Mammary epithelial cell (primary cell): ENCODE measurements around the gene RNF145.

Experiments used
- EZH2 ChIP-seq: IDR thresholded peaks from 2 replicates; pipeline ENCODE4 v1.6.1; 2012; ENCODE audit warnings: low read length, inconsistent platforms, borderline replicate concordance
- TF ChIP-seq, protein P1 (sequence below), 2 donors: IDR thresholded peaks in 1 of 2; conservative IDR thresholded peaks in 1 of 2; 2 replicates each; pipeline ENCODE4 v1.5.1; 2011 to 2012; ENCODE audit warnings: inconsistent platforms in 2 of 2, low read length in 2 of 2, mild to moderate bottlenecking in 2 of 2, control low read depth in 1 of 2, low read depth in 1 of 2; ENCODE audit not compliant: insufficient read depth in 1 of 2; ENCODE audit errors: extremely low read depth in 1 of 2

DNA sequence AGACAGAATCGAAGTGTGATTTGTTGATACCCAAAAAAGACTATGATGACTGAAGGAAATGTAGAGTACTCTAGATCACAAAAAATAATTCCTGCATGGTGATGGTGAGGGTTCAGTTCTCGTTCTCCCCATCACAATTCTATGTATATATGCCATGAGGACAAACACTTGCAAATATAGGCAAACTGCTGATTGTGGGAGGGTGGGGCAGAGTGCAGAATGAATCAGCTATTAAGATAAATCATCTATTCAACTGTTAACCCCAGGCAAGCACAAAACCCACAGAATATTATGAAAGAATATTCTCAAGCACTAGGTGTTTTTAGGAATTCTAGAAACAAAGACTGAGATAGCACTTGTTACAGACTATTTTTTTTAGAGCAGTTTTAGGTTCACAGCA lies 39.8 kb upstream of the RNF145 start:
- TF ChIP-seq, protein P1, sequence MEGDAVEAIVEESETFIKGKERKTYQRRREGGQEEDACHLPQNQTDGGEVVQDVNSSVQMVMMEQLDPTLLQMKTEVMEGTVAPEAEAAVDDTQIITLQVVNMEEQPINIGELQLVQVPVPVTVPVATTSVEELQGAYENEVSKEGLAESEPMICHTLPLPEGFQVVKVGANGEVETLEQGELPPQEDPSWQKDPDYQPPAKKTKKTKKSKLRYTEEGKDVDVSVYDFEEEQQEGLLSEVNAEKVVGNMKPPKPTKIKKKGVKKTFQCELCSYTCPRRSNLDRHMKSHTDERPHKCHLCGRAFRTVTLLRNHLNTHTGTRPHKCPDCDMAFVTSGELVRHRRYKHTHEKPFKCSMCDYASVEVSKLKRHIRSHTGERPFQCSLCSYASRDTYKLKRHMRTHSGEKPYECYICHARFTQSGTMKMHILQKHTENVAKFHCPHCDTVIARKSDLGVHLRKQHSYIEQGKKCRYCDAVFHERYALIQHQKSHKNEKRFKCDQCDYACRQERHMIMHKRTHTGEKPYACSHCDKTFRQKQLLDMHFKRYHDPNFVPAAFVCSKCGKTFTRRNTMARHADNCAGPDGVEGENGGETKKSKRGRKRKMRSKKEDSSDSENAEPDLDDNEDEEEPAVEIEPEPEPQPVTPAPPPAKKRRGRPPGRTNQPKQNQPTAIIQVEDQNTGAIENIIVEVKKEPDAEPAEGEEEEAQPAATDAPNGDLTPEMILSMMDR (conservative IDR thresholded peaks at IDR 0.05 in 1 of 2, IDR thresholded peaks at IDR 0.05 in 1 of 2; ENCODE audit: extremely low read depth in 1 of 2, insufficient read depth in 1 of 2, low read depth in 1 of 2, low read length in 2 of 2), result no peak
- no peak for TF ChIP-seq EZH2
